BE2C (cell line): ENCODE data around the gene EXOC3L1.

Source experiments
- DNase-seq: peaks from one replicate; pipeline ENCODE4 v3.0.0-alpha.2; 2020
- H3K27me3 ChIP-seq: fragments of 250-450 bp; sonication (Bioruptor Pico); 2 replicates; pipeline ENCODE4 v1.5.1; 2020; ENCODE audit warnings: mild to moderate bottlenecking
- H3K36me3 ChIP-seq: fragments of 250-450 bp; sonication (Bioruptor Pico); 2 replicates; pipeline ENCODE4 v1.5.1; 2020; ENCODE audit warnings: mild to moderate bottlenecking
- H3K4me1 ChIP-seq: fragments of 250-450 bp; sonication (Bioruptor Pico); 2 replicates; pipeline ENCODE4 v1.5.1; 2020
- H3K4me3 ChIP-seq: 2 replicates; pipeline ENCODE4 v1.5.1; 2011; ENCODE audit warnings: low read depth, low read length
- H3K9me3 ChIP-seq: fragments of 250-450 bp; sonication (Bioruptor Pico); 2 replicates; pipeline ENCODE4 v1.5.1; 2020
- CTCF ChIP-seq: IDR thresholded peaks from 2 replicates; pipeline ENCODE4 v1.5.1; 2012; ENCODE audit warnings: mild to moderate bottlenecking, low read depth, low read length

EXOC3L1 gene

DNA sequence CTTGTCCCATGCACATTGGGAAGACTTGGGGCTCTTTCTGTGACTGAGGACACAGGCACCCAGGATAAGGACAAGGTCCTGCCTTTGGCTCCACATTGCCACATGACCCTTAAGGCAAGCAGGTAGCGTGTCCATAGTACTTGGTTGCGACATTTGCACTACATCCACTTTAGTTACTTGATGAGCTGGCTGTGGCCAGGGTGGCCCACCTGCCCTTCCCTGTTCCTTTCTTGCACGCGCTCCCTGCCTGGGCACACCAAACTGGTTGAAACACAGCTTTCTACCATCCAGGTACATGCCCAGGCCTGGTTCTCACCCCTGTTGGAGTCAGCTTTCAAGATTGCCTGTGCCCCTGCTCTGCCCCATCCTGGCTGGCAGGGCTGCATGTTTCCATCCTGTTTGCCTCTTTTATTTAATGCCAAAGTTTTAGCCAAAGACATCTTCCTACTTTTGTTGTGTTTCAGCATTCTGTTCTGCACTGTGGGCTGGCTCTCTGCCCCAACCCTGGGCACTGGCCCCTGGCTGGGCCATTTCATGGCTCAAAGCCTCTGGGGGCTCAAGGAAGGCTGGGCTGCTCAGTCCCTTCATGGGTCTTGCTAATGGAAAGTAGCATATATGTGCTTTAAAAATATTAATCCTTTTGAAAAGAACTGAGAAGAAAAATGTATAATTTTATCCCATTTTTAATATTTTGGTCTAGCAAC is 42.3 kb downstream of the EXOC3L1 start:
- Histone ChIP-seq H3K9me3 (no peaks in the 10 kb centered on the region), H3K4me1 (0 out of 2 replicates have a peak, but pooled peaks cover 2% of the 10 kb centered on the region), H3K27me3 (no peaks in the 10 kb centered on the region), H3K36me3 (peaks cover 56% of the 10 kb centered on the region), H3K4me3 (no peak overlapping the region)
- no peak for TF ChIP-seq CTCF
- DNase-seq: no peak

GRCh38 chr16:67146523-67147357 is 43.2 kb downstream of the EXOC3L1 start:
- H3K27me3 ChIP-seq: no peaks in the 10 kb centered on the region
- 0 out of 2 replicates have a peak, but pooled peaks cover 2% of the 10 kb centered on the region for H3K4me1 ChIP-seq
- TF ChIP-seq CTCF: no peak
- no peak for DNase-seq
- H3K9me3 ChIP-seq: no peaks in the 10 kb centered on the region
- H3K4me3 ChIP-seq: no peak overlapping the region
- peaks cover 62% of the 10 kb centered on the region for H3K36me3 ChIP-seq

DNA sequence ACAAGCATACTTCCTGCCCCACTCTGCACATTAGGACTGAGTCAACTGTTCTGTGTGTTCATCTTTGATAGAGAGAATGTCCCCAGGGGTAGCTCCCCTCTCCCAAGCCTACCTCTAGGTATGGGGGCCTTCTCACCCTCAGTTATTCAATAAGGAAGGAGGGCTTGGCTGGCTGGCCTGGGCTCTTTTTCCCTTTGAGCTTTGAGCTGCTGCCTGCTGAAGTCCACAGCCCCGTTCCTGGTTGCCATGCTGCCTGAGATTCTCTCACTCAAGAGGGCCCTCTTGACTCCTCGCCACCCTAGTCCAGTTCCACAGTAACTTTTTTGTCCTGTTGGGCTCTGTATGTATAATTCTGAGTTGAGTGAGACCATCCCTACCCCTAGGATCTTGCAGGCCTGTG is 44.2 kb downstream of the EXOC3L1 start:
- Histone ChIP-seq H3K4me3 (no peak overlapping the region), H3K4me1 (no peaks in the 10 kb centered on the region), H3K27me3 (no peaks in the 10 kb centered on the region), H3K9me3 (no peaks in the 10 kb centered on the region), H3K36me3 (peaks cover 72% of the 10 kb centered on the region)
- no peak for DNase-seq
- no peak for TF ChIP-seq CTCF

GRCh38 chr16:67144943-67145342 is 45.0 kb downstream of the EXOC3L1 start:
- no peak for TF ChIP-seq CTCF
- no peak overlapping the region for H3K4me3 ChIP-seq
- no peak for DNase-seq
- no peaks in the 10 kb centered on the region for H3K4me1 ChIP-seq
- H3K36me3 ChIP-seq: peaks cover 80% of the 10 kb centered on the region
- H3K9me3 ChIP-seq: no peaks in the 10 kb centered on the region
- no peaks in the 10 kb centered on the region for H3K27me3 ChIP-seq

- H3K27me3 ChIP-seq: no peaks in the 10 kb centered on the region
- no peak for TF ChIP-seq CTCF
- no peaks in the 10 kb centered on the region for H3K9me3 ChIP-seq
- no peak for DNase-seq
- H3K4me1 ChIP-seq: no peaks in the 10 kb centered on the region
- no peak overlapping the region for H3K4me3 ChIP-seq
- peaks cover 80% of the 10 kb centered on the region for H3K36me3 ChIP-seq
Measured at GRCh38 chr16:67142342-67142741, 47.6 kb downstream of the EXOC3L1 start.

DNA sequence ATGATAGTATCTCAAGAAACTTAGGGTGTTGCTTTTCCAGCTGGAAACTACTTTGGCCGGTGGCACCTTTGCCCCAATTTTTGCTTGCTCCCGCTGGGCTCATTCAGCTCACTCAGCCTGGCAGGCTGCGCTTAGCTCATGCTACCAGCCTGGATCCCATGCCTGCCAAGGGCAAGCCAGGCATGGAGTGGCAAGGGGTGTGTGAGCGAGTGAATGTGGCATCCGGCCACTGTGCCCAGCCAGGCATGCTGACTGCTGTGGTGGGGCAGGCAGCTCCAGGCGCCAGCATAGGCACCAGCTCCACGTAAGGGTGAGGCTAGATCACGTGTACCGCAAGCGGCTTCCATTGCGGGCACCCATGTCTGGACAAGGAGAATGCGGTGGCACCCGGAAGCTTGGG is 48.5 kb downstream of the EXOC3L1 start:
- Histone ChIP-seq H3K4me3 (no peak overlapping the region), H3K27me3 (no peaks in the 10 kb centered on the region), H3K9me3 (no peaks in the 10 kb centered on the region), H3K36me3 (peaks cover 76% of the 10 kb centered on the region), H3K4me1 (no peaks in the 10 kb centered on the region)
- DNase-seq: no peak
- no peak for TF ChIP-seq CTCF
